ENCODE results near the gene COQ5.
A peak's percentile ranks its signal among the peaks of the same experiment; 100 is the strongest.

Gene COQ5

DNA sequence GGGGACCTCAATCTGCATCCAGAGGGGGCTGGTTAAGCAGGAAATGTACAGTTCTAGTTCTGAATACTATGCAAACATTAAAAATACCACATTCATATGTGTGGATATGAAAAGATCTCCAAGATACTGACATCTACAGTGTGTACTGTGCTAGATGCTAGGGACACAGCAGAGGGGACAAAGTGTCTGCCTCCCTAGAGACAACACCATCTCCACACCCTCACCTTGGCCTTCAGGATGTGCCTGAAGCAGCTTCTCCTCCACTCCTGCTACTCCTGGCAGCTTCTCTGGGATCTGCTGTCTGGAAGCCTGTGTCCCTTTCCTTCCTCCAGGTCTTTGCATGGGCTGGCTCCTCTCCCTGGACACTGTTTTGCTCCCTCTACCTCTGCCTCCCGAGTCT is 48.7 kb downstream of the COQ5 start:
- DNase-seq, result no peak

- no peak for DNase-seq
These were observed 49.5 kb downstream of the COQ5 start for GRCh38 chr12:120479458-120479857.

DNA sequence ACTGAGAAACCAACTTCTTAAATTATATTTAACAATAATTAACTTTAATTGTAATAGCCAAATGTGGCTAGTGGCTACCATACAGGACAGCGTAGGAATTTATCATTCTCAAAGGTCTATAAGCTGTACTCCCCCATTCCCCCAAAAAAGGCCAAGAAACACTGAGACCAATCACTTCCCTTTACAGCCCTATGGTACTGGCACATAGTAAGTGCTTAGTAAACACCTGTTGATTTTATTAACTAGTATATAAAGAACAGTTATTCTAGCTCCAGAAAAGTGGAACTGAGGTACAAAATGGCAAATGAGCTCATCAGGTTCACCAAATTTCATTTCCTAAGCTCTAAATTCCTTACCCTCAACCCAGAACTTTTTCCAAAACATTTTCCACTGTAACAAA is 53.3 kb downstream of the COQ5 start:
- no peak for DNase-seq

DNA sequence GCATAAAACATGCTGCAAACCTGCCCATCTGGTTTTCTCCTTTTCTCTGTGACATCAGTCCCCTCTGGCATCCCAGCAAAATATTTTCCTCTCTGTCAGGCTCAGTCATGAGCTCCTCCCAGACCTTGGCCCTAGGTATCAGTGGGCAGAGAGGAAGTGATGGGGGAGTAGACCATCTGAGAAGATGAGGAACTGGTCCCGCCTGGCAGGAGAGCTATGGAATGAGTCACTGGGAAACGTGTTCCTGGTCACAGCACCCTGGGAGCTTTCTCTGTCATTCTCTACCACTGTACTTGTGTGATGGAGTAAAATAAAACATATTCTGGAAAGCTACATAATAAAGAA is 54.4 kb downstream of the COQ5 start:
- no peak for DNase-seq

GRCh38 chr12:120473807-120474615 is 54.9 kb downstream of the COQ5 start:
- no peak for DNase-seq

- DNase-seq, result no peak
These were observed 56.4 kb downstream of the COQ5 start for GRCh38 chr12:120472521-120472920.

GRCh38 chr12:120470150-120470784 is 58.7 kb downstream of the COQ5 start:
- DNase-seq, result no peak

DNA sequence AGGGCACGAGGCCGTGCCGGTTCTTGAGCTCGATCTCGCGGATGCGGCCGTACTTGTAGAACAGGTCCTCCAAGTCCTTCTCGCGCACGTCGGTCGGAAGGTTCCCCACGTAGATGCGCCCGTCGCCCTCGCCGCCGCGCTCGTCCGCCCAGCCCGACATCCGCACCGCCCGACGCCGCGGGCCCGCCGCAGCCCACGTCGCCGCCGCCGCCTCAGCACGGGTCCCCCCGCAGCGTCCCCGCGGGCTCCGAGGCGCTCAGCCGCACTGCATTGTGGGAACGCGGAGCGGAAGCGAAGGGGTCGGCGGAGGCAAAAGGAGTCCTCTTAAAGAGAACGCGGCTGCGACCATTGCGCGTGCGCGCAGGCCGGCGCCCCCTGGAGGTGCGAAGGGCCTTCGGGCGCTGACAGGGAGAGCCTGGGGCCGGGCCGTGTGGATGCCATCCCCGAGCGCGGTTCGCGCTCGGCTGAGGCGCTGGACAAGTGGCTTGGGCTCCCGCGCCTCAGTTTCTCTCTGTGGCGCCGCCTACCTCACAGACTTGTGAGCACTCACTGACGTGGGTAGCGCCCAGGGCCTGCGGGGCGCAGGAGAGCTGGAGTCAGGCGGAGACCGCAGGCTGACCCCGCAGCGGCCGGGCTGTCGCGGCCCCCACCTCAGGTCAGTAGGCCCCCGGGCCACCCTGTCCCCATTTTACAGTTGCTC is 59.4 kb downstream of the COQ5 start, which contains the start of gene SRSF9:
TSS of gene SRSF9 (minus strand) at position 299 of the 700 bp plus-strand sequence. CDS start at position 160, 139 bp downstream.
- DNase-seq, result peak; percentile 94

- DNase-seq, result no peak
These were observed 60.0 kb downstream of the COQ5 start for GRCh38 chr12:120468821-120469449.

- DNase-seq, result no peak
These were observed 60.6 kb downstream of the COQ5 start for GRCh38 chr12:120468325-120468820.

- DNase-seq, result no peak
These were observed 61.5 kb downstream of the COQ5 start for GRCh38 chr12:120467439-120467838.

DNA sequence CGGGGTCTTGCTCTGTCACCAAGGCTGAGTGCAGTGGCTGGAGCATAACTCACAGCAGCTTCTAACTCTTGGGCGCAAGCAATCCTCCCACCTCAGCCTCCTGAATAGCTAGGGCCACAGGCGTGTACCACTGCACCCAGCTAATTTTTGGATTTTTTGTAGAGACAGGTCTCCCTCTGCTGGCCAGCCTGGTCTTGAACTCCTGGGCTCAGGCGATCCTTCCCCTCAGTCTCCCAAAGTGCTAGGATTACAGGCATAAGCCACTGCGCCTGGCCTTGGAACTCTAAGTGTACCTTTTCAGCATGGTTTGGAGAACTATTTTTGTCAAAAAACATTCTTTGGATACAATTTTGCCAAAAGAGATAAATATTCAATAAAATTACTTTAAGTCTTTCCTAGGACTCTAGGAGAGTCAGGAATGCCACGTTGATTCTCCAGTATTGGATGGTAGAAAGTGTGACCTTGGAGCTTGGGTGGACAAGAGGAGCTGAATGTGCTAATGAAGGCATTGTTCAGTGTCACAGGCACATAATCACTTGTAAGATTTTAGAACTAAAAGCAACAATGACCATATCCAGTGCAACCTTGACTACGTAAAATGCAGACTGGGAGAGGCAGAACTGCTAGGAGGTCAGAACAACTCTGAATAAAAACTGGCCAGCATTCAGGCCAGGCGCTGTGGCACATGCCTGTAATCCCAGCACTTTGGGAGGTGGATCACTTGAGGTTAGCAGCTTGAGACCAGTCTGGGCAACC is 62.2 kb downstream of the COQ5 start:
- DNase-seq, result no peak

- no peak for DNase-seq
These were observed 63.2 kb downstream of the COQ5 start for GRCh38 chr12:120465756-120466155.

- DNase-seq, result no peak
These were observed 65.2 kb downstream of the COQ5 start for GRCh38 chr12:120463712-120464111.

GRCh38 chr12:120462099-120462640 is 66.8 kb downstream of the COQ5 start:
- DNase-seq, result no peak

GRCh38 chr12:120460157-120460556 is 68.8 kb downstream of the COQ5 start:
- no peak for DNase-seq

- no peak for DNase-seq
These were observed 71.8 kb downstream of the COQ5 start for GRCh38 chr12:120457133-120457532.

- no peak for DNase-seq
These were observed 73.7 kb downstream of the COQ5 start for GRCh38 chr12:120455302-120455701.

DNA sequence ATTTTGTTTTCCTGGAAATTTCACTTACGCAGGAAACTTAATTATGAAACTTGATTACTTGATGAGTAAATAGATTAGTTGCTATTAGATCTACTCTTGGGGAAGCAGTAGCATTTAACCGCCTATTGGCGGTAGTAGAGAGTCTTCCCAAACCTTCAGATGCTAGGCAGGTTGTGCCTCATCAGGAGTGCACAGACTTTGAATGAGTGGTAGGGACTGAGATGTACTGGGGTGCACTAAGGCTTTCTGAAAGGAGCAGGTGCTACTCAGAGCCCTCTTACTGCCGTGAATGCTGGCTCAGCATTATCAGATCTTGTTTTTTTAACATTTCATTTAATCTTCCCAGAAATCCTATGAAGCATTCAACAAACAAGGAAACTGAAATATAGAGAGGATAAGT is 75.0 kb downstream of the COQ5 start:
- no peak for DNase-seq

Measured in NCI-H2107 (cell line).